ENCODE measurements around the gene PCLAF.
"Not testable (repeated sequence)": the region's sequence is repeated elsewhere in the genome, so short reads cannot be mapped to it uniquely, and the experiment has no call there.

PCLAF gene

GRCh38 chr15:64381000-64381751 is at the start of gene PCLAF:
TSS of gene PCLAF (minus strand) at chr15:64381441. CDS start at chr15:64381371, 70 bp downstream.
- H3K27me3 Mint-ChIP-seq = no peaks in the 10 kb centered on the region
- H3K9me3 Mint-ChIP-seq = no peaks in the 10 kb centered on the region
- DNase-seq (peak; percentile 89), ATAC-seq (replicated peaks) (peak; percentile 100)
- peaks cover 3 to 4% of the 10 kb centered on the region in 2 donors for H3K36me3 Mint-ChIP-seq
- peaks cover 6 to 8% of the 10 kb centered on the region in 2 donors for H3K4me1 Mint-ChIP-seq
- H3K27ac Mint-ChIP-seq = peak within 1 kb of the TSS; percentile 92
- peak within 1 kb of the TSS; percentile 92 to 96 for H3K4me3 Mint-ChIP-seq

GRCh38 chr15:64430000-64430735 is 48.9 kb upstream of the PCLAF start:
- H3K4me3 Mint-ChIP-seq = no peak overlapping the region
- ATAC-seq (replicated peaks) = peak in 1 of 2 donors; percentile 19
- no peaks in the 10 kb centered on the region for H3K27me3 Mint-ChIP-seq
- DNase-seq = no peak
- no peaks in the 10 kb centered on the region for H3K9me3 Mint-ChIP-seq
- H3K36me3 Mint-ChIP-seq = peaks cover 29 to 35% of the 10 kb centered on the region in 2 donors
- peak overlapping the region; percentile 59 for H3K27ac Mint-ChIP-seq
- peaks cover 5 to 8% of the 10 kb centered on the region in 2 donors for H3K4me1 Mint-ChIP-seq

- H3K27ac Mint-ChIP-seq = peak overlapping the region; percentile 59
- ATAC-seq (replicated peaks) = peak; percentile 71 to 77
- H3K27me3 Mint-ChIP-seq = no peaks in the 10 kb centered on the region
- peaks cover 31 to 38% of the 10 kb centered on the region in 2 donors for H3K36me3 Mint-ChIP-seq
- no peak overlapping the region for H3K4me3 Mint-ChIP-seq
- peaks cover 5 to 8% of the 10 kb centered on the region in 2 donors for H3K4me1 Mint-ChIP-seq
- no peaks in the 10 kb centered on the region for H3K9me3 Mint-ChIP-seq
- no peak for DNase-seq
These were observed 48.2 kb upstream of the PCLAF start for GRCh38 chr15:64429448-64429847.

GRCh38 chr15:64426845-64427465 is 45.7 kb upstream of the PCLAF start:
- Mint-ChIP-seq H3K9me3 (no peaks in the 10 kb centered on the region), H3K27me3 (no peaks in the 10 kb centered on the region), H3K36me3 (peaks cover 42 to 47% of the 10 kb centered on the region in 2 donors), H3K4me1 (peaks cover 12 to 28% of the 10 kb centered on the region in 2 donors), H3K27ac (no peak overlapping the region), H3K4me3 (no peak overlapping the region)
- ATAC-seq (replicated peaks) (no peak), DNase-seq (no peak)

- H3K9me3 Mint-ChIP-seq = no peaks in the 10 kb centered on the region
- DNase-seq (no peak), ATAC-seq (replicated peaks) (no peak)
- no peaks in the 10 kb centered on the region for H3K27me3 Mint-ChIP-seq
- H3K36me3 Mint-ChIP-seq = peaks cover 45 to 47% of the 10 kb centered on the region in 2 donors
- H3K27ac Mint-ChIP-seq = no peak overlapping the region
- peaks cover 12 to 28% of the 10 kb centered on the region in 2 donors for H3K4me1 Mint-ChIP-seq
- H3K4me3 Mint-ChIP-seq = no peak overlapping the region
These were observed 44.0 kb upstream of the PCLAF start for GRCh38 chr15:64425221-64425620.

- no peak for DNase-seq
- H3K4me3 Mint-ChIP-seq = no peak overlapping the region
- peak overlapping the region; percentile 11 for H3K27ac Mint-ChIP-seq
- no peaks in the 10 kb centered on the region for H3K9me3 Mint-ChIP-seq
- H3K36me3 Mint-ChIP-seq = peaks cover 40 to 42% of the 10 kb centered on the region in 2 donors
- no peaks in the 10 kb centered on the region for H3K27me3 Mint-ChIP-seq
- peak; percentile 65 for ATAC-seq (replicated peaks)
- peaks cover 7 to 20% of the 10 kb centered on the region in 2 donors for H3K4me1 Mint-ChIP-seq
These were observed 42.7 kb upstream of the PCLAF start for GRCh38 chr15:64423970-64424369.

- DNase-seq = no peak
- peaks cover 43 to 46% of the 10 kb centered on the region in 2 donors for H3K36me3 Mint-ChIP-seq
- no peak overlapping the region for H3K27ac Mint-ChIP-seq
- H3K4me3 Mint-ChIP-seq = no peak overlapping the region
- H3K9me3 Mint-ChIP-seq = no peaks in the 10 kb centered on the region
- ATAC-seq (replicated peaks) = no peak
- H3K27me3 Mint-ChIP-seq = no peaks in the 10 kb centered on the region
- H3K4me1 Mint-ChIP-seq = peaks cover 7 to 20% of the 10 kb centered on the region in 2 donors
These were observed 41.5 kb upstream of the PCLAF start for GRCh38 chr15:64422697-64423096.

GRCh38 chr15:64412216-64412615 is 31.0 kb upstream of the PCLAF start:
- Mint-ChIP-seq H3K36me3 (peaks cover 37 to 55% of the 10 kb centered on the region in 2 donors), H3K4me1 (no peaks in the 10 kb centered on the region)
- ATAC-seq (replicated peaks) = no peak

GRCh38 chr15:64400583-64400982 is 19.3 kb upstream of the PCLAF start:
- no peaks in the 10 kb centered on the region for H3K4me1 Mint-ChIP-seq
- H3K4me3 Mint-ChIP-seq = no peak overlapping the region
- H3K27ac Mint-ChIP-seq = no peak overlapping the region
- no peaks in the 10 kb centered on the region for H3K9me3 Mint-ChIP-seq
- peaks cover 40 to 43% of the 10 kb centered on the region in 2 donors for H3K36me3 Mint-ChIP-seq
- DNase-seq = no peak
- no peaks in the 10 kb centered on the region for H3K27me3 Mint-ChIP-seq
- no peak for ATAC-seq (replicated peaks)

More at GRCh38 chr15:64412216-64412615, 31.0 kb upstream of the PCLAF start:
- Mint-ChIP-seq H3K27ac (no peak overlapping the region), H3K27me3 (no peaks in the 10 kb centered on the region), H3K9me3 (no peaks in the 10 kb centered on the region), H3K4me3 (no peak overlapping the region)
- DNase-seq = no peak

- Mint-ChIP-seq H3K4me1 (no peaks in the 10 kb centered on the region), H3K9me3 (peaks cover 0 to 2% of the 10 kb centered on the region in 2 donors), H3K27me3 (no peaks in the 10 kb centered on the region), H3K4me3 (no peak overlapping the region), H3K36me3 (peaks cover 42 to 48% of the 10 kb centered on the region in 2 donors), H3K27ac (peak overlapping the region; percentile 25)
- no peak for ATAC-seq (replicated peaks)
- no peak for DNase-seq
These were observed 17.3 kb upstream of the PCLAF start for GRCh38 chr15:64398575-64398974.

- Mint-ChIP-seq H3K4me3 (no peak overlapping the region), H3K27me3 (no peaks in the 10 kb centered on the region), H3K27ac (no peak overlapping the region), H3K9me3 (peaks cover 0 to 2% of the 10 kb centered on the region in 2 donors), H3K4me1 (no peaks in the 10 kb centered on the region), H3K36me3 (peaks cover 42 to 50% of the 10 kb centered on the region in 2 donors)
- no peak for ATAC-seq (replicated peaks)
- no peak for DNase-seq
These were observed 15.5 kb upstream of the PCLAF start for GRCh38 chr15:64396789-64397188.

- H3K27ac Mint-ChIP-seq; ATAC-seq (replicated peaks); DNase-seq: not testable (repeated sequence)
These were observed 11.2 kb upstream of the PCLAF start for GRCh38 chr15:64392471-64392870.

GRCh38 chr15:64389036-64389435 is 7.8 kb upstream of the PCLAF start:
- DNase-seq (no peak), ATAC-seq (replicated peaks) (no peak)
- H3K4me1 Mint-ChIP-seq = peaks cover 10 to 22% of the 10 kb centered on the region in 2 donors
- no peaks in the 10 kb centered on the region for H3K27me3 Mint-ChIP-seq
- H3K27ac Mint-ChIP-seq = no peak overlapping the region
- H3K4me3 Mint-ChIP-seq = peak overlapping the region; percentile 93 to 95
- peaks cover 8 to 23% of the 10 kb centered on the region in 2 donors for H3K36me3 Mint-ChIP-seq
- H3K9me3 Mint-ChIP-seq = peaks cover 0 to 3% of the 10 kb centered on the region in 2 donors

More at GRCh38 chr15:64392471-64392870, 11.2 kb upstream of the PCLAF start:
- peaks cover 10 to 22% of the 10 kb centered on the region in 2 donors for H3K4me1 Mint-ChIP-seq
- H3K27me3 Mint-ChIP-seq, H3K4me3 Mint-ChIP-seq, H3K9me3 Mint-ChIP-seq: not testable (repeated sequence)
- H3K36me3 Mint-ChIP-seq = peaks cover 30 to 44% of the 10 kb centered on the region in 2 donors

GRCh38 chr15:64387562-64388168 is 6.4 kb upstream of the PCLAF start, which contains the start of gene TRIP4:
TSS of gene TRIP4 (plus strand) at chr15:64387836. CDS start at chr15:64387864, 28 bp downstream.
- Mint-ChIP-seq H3K36me3 (peaks cover 4 to 19% of the 10 kb centered on the region in 2 donors), H3K27me3 (no peaks in the 10 kb centered on the region)
- peak; percentile 99 for ATAC-seq (replicated peaks)

More at GRCh38 chr15:64387562-64388168, 6.4 kb upstream of the PCLAF start, which contains the start of gene TRIP4:
- peak; percentile 96 for DNase-seq
- peaks cover 10 to 22% of the 10 kb centered on the region in 2 donors for H3K4me1 Mint-ChIP-seq
- peak within 1 kb of the TSS; percentile 93 to 95 for H3K4me3 Mint-ChIP-seq
- peak within 1 kb of the TSS; percentile 95 for H3K27ac Mint-ChIP-seq
- H3K9me3 Mint-ChIP-seq = peaks cover 0 to 1% of the 10 kb centered on the region in 2 donors
